Bone marrow (tissue), 2 donors: Measurements from ENCODE around the gene RBM47.
"Not testable (repeated sequence)": the region's sequence is repeated elsewhere in the genome, so short reads cannot be mapped to it uniquely, and the experiment has no call there.

Experiments used
- DNase-seq, 2 donors: peaks; one replicate each; lab custom pipeline; 2025; lab: John Stamatoyannopoulos, UW

RBM47 gene

DNA sequence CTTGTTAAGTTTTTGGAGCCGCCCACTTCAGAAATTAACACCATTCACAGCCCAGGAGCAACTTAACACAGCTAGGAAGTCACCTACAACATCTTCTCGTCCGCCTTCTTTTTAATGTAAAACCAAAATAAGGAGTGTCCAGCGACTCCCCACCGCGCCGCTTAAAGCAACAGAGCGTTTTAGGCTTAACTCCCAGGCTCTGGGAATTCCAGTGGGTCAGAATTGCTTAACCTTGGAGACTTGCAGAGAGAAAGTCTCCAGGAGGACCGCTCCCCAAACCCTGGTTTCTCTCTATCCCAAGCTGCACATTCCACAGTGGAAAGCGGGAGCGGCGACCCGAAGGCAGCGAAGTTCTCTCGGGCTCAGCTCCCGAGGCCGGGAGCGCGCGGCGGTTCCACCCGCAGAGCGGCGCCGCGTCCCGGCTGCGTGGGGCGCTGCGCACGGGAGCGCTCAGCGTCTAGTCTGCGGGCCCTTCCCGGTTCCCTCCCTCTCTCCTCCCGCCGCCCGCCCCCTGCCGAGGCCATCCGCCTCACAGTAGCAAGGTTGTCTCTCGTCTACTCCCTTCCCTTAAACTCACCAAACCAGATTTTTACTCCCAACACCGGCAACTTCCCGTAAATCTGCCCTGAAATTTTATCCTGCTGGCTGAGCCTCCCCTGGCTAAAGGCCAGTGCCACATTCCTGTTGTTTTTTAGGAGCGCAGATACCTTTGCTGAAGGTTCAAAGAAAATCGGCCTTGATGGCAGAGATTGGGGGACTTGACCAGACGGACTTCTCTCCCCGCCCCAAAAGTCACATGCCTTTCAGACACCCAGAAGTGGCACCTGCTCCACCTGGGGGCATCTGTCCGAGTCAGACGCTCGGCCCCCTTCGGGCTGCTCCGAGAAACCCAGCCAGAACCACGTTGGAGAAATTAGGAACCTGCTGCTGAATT, at the start of gene RBM47:
Gene RBM47 (minus strand): TSS at position 464 of the 934 bp plus-strand sequence. CDS start 190,971 bp downstream, outside the sequence.
- DNase-seq, result peak in 1 of 2 donors; percentile 56

DNA sequence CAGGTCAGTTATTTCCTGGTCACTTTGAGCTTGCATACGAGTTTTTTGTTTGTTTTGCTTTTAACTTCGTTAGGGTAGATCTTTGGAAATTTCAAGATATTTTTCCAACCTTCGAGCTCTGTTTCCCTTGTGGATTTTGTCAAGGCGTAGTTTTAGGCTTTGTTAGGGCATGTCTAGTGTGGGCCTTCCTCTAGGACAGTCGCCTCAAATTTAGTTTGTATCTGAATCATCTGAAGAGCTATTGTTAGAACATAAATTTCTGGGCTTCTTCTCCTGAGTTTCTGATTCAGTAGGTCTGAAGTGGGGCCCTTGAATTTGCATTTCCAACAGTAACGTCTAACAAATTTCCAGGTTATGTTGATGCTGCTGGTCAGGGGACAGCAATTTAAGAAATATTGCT, 48.8 kb upstream of the RBM47 start:
- no peak for DNase-seq

DNA sequence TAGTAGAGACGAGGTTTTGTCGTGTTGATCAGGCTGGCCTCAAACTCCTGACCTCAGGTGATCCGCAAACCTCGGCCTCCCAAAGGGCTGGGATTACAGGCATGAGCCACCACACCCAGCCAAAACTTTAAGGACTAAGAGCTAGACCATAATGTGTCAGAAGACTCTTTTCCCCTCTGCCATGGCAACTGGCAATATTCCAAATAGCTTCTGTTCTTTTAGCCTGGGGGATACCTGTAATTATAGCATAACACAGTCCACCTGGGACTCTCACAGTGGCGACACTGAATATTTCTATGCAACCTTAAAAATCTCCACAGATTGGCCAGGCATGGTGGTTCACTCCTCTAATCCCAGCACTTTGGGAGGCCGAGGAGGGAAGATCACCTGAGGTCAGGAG, 45.5 kb upstream of the RBM47 start:
- no peak for DNase-seq

DNA sequence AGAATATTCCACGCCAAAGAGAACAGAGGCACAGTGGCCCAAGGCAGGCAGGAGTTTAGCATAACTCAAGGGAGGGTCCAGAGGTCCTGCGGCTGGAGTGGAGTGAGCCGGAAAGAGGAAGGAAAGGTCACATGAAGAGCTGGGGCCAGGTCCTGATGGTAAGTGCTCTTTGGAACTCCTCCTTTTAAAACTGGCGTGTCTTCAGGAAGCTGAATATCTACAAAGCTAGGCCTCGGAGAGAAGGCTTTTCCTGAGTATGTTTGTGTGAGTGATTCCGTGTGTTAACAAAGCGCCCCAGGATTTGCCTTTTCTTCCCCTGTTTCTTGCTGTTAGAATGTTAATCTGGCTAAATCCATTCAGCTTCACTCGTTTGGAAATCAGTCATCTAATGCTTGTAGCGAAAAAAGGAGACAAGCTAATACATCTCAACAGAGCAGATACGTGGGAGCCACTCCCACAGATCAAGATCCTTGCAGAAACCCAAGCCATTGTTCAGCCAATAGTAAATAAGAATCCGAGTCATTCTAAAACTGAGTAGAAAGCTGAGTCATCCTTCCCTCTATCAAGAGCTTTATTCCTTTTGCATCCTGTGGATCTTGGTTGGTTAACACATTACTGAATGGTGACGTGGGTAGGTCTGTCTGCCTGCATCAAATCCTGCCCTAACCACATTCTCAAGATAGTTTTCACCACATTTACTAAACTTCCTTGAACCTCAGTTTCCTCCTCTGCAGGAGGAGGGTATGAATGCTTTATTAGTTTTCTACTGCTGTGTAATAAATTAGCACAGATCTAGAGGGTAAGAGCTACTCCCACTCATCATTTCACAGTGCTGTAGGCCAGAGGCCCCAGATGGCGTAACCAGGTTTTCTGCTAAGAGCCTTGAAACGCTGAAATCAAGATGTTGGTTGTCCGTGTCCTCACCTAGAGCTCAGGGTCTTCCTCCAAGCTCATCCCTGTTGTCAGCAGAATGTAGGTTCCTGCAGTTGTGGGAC, 43.2 kb upstream of the RBM47 start:
- peak in 1 of 2 donors; percentile 68 for DNase-seq

DNA sequence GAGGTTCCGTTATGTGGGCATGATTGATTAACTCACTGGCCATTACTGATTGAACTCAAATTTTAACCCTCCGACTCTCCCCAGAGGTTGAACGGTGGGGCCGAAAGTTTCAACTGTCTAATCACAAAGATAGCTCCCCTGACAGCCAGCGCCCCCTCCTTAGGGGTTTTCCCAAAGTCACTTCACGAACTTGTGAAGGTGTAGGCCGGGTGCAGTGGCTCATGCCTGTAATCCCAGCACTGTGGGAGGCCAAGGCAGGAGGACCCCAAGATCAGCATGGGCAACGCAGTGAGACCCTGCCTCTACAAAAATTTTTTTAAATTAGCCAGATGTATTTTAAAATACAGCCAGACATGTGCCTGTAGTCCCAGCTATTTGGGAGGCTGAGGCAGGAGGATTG, 39.8 kb upstream of the RBM47 start:
- no peak for DNase-seq

DNA sequence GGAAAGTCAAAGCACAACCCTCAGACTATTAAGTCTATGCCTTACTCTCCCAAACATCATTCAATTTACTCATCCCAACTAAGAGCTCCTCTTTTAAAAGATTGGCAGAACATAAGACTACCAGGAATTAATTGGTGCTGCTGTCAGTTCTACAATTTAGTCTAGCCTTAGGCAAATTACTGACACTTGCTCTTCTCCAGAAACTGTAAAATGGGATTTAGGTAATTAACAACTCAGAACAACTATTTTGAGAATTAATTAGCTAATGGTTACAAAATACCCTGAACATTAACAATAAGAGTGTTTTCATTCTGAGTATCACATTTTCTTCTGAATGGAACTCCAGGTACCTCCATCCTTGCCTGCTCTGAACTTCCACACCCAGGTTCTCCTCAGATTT, 36.2 kb upstream of the RBM47 start:
- DNase-seq, result no peak

DNA sequence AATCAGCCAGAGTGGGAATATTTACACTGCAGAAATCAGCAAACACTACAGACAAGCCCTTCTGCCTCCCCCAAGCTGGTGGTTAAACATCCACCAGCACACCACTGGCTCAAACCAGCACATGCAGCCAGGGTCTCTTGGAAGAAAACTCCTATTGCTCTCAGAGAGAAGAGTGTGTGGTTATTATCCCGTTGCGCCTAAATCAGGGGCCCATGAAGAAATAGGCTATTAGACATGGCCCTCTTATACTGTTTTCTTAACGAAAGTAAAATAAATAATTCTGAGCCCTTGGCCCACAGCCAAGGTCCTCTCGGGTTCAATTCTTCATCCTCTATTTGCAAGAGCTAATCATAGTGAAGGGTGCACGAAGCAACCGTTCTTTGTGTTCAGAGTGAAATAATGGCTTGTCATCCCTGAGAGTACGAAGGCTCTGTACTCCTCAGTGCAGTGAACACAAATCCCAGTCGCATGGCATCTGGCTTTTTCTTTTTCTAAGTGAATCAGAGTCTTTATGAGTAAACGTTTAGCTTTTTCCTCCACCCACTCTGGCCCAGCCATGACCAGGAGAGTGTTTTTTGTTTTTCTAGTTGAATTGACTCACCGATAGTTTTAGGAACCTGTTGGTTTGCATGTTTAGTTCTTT, 33.4 kb upstream of the RBM47 start:
- no peak for DNase-seq

DNA sequence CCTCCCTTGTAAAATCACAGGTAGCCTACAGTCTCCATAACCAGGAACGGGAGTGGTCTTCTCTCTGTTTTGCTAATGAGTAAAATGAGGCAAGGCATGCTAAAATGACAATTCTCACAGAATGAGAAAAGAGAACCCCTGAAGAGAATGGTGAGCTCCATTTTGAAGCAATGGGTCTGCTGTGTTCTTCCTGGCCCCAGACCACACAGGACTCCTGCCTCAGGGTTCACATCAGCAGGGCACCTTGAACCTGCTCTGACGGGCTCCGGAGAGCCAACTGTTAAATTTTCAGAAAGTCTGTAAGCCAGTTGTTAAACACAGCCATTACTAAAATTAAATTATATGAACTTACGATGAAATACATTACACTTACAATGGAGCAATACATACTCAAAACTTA, 32.1 kb upstream of the RBM47 start:
- no peak for DNase-seq

DNA sequence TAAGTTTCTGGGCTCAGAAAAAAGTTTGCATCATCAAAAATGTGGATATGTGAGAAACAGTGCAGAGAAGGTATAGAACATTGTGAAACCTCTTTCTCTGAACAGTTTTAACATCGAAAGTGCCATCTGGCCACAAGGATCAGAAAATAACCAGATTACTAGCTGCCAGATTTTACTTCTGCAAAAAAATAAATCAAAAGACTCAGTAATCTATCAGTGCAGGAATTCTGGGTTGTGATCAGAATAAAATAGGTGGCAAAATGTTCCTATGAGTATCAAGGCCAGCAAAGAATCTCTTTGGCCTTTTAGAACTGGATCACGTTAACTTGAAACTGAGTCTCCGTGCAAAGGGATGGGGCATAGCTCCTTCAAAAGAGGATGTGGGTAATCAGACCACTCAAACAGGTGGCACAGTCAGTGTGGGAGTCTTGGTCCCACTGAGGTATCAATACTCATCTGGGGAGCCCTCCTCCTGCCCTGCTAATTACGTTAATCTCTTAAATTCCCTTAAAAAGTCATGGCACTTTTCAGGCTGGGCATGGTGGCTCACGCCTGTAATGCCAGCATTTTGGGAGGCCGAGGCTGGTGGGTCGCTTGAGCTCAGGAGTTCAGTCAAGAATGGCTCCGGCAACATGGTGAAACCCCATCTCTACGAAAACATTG, 26.7 kb upstream of the RBM47 start:
- DNase-seq, result no peak

DNA sequence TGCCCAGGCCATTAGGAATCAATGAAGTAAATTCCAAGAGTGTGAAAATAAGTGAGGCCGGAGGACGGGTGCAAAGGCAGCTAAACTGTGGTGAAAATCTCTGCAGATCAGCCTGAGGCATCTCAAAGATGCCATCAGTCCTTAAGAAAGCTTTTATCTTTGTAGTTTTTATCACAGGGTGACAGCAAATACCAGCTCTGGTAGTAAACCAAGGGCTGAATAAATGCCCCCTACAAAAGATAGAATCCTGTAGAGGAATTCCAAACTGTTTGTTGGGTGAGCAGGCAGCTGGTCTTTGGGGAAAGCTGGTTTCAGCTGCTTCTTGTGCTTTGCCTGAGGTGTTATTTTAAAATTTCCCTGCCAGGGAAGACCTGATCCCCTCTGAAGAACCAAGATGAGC, 21.6 kb upstream of the RBM47 start:
- no peak for DNase-seq

DNA sequence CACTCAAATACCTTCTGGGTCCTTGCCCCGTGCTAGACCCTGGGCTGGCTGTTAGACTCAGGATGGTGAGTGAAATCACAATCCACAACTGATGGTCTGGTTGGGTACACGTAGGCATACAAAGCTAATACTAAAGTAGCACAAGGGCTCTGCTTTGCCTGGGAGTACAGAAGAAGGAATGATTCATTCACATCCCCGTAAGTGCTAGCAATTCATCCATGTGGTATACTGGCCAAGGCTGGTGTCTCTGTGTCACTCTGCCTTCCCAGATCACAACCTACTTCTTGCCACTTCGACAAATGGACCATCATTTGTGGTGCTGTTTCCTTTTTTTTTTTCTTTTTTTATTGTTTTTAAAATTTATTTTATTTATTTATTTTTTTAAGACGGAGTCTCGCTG, 19.7 kb upstream of the RBM47 start:
- DNase-seq, result no peak

DNA sequence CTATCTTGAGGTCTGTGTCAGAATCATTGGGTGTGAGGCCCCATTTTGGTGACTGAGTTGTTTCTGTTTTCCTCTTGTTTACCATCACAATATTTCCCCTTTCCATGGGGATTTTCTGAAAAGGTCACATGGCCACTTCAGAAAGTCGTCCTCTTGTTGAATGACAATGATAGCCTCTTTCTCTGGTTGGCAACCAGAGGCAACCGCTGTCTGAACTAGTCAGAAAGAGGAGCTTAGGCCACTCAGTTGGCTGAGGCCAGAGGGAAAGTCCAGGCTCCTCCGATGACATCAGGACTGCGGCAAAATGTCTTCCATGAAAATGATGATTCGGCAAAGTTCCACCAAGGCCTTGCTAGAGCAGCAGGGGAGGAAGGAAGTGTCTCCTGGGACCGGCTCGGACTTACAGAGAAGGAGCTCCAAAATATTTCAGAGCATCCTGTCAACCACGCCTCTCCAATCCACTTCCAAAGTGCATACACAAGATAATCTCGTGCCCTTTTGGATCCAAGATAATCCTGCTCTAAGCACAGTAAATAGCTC, 19.1 kb upstream of the RBM47 start:
- no peak for DNase-seq

DNA sequence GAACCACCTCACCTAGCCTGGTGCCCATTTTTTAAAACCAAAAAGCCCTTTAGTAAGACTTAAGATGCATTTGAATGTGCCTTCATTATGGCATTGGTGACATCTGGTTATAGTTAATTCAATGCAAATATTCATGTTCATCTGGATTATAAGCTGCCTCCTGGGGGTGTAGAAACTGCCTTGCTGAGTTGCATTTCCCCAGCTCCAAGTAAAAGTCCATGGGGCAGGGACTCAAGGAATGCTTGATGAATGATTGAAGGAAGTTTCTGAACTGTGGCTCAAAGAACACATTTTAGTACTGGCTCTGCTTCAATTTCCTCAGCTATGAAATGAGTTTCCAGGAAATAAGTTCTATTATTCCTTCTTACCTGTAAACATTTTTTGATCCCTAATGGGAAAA, 18.5 kb upstream of the RBM47 start:
- DNase-seq, result no peak

DNA sequence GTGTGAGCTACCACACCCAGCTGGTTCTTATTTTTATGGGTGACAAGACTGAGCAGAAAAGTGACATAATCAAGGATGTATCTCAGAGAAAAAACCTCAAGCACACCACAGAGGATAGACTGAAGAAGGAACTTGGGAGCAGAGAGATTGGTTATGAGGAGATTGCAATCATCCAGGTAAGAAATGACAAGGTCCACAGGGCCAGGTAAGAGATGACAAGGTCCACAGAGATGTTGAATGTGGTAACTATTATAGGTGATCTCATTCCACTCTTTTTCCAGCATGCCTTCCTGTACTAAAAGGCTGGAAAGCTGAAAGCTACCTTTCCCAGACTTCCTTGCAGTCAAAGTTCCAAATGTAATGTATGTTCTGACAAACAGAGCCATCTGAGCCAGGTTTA, 15.9 kb upstream of the RBM47 start:
- DNase-seq, result no peak

DNA sequence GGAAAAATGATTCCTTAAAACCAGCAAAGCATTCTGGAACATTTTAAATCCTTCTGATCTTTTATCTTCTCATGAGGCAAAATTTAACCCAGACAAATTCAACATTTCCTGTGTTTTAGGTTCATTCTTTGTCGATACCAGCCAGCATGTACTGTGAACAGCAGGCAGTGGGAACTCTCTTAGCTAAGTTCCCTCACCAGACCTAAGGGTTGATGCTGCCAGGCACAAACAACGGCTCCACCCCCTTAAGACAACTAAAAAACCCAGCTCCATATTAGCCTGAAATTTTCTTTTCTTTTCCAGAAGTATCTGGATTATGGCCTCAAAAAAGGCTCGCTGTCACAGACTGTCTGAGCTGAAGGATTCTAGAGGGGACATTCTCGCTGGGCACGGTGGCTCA, 2.4 kb upstream of the RBM47 start:
- no peak for DNase-seq

DNA sequence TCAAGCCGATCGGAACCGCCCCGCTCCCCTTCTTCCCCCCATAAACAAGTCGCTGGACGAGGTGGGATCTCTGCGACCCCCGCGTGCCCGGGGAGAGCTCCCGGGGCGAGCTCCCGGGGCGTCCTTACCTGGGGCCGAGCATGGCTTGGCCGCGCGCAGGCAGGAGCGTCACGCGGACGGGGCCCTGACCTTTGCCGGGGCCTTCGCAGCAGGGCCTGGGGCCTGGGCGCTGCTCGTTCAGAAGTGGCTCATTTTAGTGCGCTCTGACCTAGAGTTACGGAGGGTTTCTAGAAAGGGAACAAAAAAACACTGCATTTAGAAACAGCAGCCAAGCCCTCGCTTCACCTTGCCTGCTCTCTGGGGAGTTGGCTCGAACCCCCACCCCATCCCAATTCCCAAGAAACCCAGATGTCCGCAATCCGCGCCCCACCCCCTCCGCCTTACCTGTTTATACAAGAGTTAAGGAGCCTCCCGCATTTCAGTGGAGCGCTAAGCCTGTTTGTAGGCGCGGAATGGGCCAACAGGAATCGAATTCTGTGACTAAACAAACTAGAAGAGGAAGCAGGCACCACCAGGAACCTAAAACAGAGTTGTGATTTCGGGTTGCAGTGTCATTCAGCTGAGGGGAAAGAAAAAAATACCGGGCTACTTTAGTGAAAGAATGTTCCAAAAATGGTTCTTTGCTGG, 814 bp upstream of the RBM47 start:
- DNase-seq, result peak; percentile 7 to 46

DNA sequence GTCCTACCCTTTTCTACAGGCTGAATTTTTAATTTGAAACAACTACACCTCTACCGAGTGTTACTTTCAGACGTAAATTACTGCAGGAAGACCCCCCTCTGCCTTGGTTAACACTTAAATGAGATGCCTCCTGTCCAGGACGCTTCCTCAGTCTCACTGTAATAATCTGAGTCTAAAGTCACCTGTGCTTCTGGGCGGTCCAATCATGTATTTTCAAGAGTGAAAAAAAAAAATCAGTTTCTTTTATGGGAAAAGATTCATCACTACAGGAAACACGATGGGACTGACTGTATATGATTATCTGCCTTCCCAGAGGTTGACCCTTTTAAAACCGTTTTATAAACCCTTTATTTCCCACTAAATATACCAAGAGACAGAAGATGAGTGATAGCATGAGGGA, 776 bp downstream of the RBM47 start:
- DNase-seq, result no peak

DNA sequence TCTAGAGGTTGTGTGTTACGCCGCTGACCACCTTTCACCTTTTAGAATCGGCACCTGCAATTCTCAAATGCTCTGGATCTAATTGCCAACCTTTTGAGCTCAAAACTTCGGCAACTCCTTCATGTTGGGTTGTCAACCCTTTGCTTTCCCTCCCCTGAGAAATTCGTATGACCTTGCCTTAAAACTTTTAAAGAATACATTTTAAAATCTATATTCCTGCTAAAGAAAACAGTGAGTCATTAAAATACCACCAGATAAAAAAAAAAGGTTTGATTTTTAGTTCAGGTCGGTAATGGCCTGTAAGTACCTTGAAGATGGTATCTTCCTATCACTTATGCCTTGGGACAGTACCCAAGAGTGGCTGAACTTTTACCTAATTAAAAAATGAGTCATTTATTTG, 1.3 kb downstream of the RBM47 start:
- DNase-seq, result not testable (repeated sequence)

DNA sequence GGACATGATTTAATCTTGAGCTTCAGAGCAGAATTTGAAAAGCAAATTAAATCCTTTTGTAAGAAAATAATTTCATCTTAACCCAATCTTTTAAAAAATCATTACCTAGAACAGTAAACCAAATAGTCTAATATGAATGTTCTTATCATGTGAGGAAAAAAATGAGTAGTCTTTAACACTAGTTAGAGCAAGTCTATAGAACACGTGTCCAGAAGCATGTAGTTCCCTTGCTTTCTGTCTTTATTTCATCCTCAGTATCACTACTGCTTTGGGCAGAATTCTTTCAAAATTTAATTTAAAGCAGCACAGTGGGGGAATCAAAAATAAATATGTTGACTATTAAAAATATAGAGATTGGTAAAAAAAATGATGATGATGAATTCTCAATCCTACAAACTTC, 2.1 kb downstream of the RBM47 start:
- no peak for DNase-seq

DNA sequence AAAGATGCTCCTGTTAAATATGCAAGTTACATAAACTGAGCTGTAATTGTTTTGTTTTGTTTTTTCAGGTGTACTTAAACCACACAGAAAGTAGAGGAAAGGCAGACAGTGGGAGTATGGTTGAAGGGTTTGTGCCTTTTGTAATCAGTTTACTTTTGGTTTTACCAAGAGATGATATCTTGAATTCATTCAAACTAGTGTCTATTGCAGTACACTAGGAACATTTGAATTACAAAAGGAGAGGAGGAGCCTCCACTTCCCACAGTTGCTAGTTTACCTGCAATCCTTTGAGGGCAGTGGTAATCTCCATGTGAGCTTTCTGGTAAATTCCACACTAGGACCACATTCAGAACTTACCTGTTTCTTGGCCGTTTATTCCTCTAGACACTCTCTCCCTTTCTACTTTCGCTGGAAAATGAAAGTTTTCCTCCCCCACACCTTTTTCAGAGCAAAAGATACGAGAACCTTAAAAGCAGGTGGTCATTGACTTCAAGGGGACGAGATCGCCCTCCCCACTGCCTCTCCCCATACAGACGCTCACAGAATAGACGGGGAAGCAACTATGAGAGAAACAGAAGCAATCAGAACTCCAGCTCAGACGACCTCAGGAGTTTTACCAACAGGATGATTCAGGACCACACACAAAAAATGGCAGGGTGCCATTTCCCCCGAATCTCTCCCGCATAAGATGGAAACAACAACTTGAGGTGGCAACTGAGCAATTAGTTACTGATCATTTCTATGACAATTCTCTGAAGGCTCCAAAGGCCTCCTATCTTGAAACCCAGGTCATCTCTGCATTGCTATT, 3.3 kb downstream of the RBM47 start:
- no peak for DNase-seq
